NCI-H2107 treated with DMSO at 0.1 percent for 48 hours (cell line): ENCODE data around the gene SACS.
"Not testable (repeated sequence)": the region's sequence is repeated elsewhere in the genome, so short reads cannot be mapped to it uniquely, and the experiment has no call there.

Experiments
- DNase-seq: peaks from one replicate; lab custom pipeline; 2025; ENCODE audit not compliant: unreplicated experiment; lab: John Stamatoyannopoulos, UW

SACS gene

GRCh38 chr13:23456437-23457210, 23.1 kb upstream of the SACS start:
- no peak for DNase-seq

GRCh38 chr13:23455401-23456185, 22.1 kb upstream of the SACS start:
- DNase-seq, result no peak

- no peak for DNase-seq
Observed at GRCh38 chr13:23453132-23453531, 19.6 kb upstream of the SACS start.

- peak; percentile 18 for DNase-seq
Observed at GRCh38 chr13:23450340-23451046, 17.0 kb upstream of the SACS start.

- no peak for DNase-seq
Observed at GRCh38 chr13:23449398-23450162, 16.1 kb upstream of the SACS start.

- DNase-seq, result no peak
Observed at GRCh38 chr13:23447927-23448326, 14.4 kb upstream of the SACS start.

- no peak for DNase-seq
Observed at GRCh38 chr13:23445794-23446193, 12.3 kb upstream of the SACS start.

- no peak for DNase-seq
Observed at GRCh38 chr13:23443878-23444277, 10.4 kb upstream of the SACS start.

GRCh38 chr13:23443110-23443509, 9.6 kb upstream of the SACS start:
- DNase-seq, result no peak

GRCh38 chr13:23440821-23441618, 7.5 kb upstream of the SACS start:
- DNase-seq, result no peak

GRCh38 chr13:23440324-23440723, 6.8 kb upstream of the SACS start:
- not testable (repeated sequence) for DNase-seq

- no peak for DNase-seq
Observed at GRCh38 chr13:23437916-23438315, 4.4 kb upstream of the SACS start.

GRCh38 chr13:23436680-23437079, 3.2 kb upstream of the SACS start:
- no peak for DNase-seq

- no peak for DNase-seq
Observed at GRCh38 chr13:23434491-23434890, 989 bp upstream of the SACS start.

GRCh38 chr13:23432626-23433025, 876 bp downstream of the SACS start:
- DNase-seq, result no peak

GRCh38 chr13:23430664-23431063, 2.8 kb downstream of the SACS start:
- DNase-seq, result no peak

GRCh38 chr13:23427881-23428528, 5.5 kb downstream of the SACS start:
- DNase-seq, result no peak

- DNase-seq, result no peak
Observed at GRCh38 chr13:23427342-23427843, 6.1 kb downstream of the SACS start.

GRCh38 chr13:23421596-23421995, 11.9 kb downstream of the SACS start:
- DNase-seq, result no peak
